ENCODE measurements around the gene POLD2.

- no peak for TF ChIP-seq CTCF (IDR thresholded peaks at IDR 0.05)
- TF ChIP-seq POLR2A (IDR thresholded peaks at IDR 0.05), result no peak
Observed at GRCh38 chr7:44065431-44066110, 57.8 kb downstream of the POLD2 start, which contains the start of gene PGAM2.
